AG08395 (cell line): Measurements from ENCODE around the gene MEI1.

ENCODE experiments used
- DNase-seq: peaks from one replicate; pipeline ENCODE4 v3.0.0; 2012; ENCODE audit warnings: mixed read lengths, low spot score

MEI1 gene

DNA sequence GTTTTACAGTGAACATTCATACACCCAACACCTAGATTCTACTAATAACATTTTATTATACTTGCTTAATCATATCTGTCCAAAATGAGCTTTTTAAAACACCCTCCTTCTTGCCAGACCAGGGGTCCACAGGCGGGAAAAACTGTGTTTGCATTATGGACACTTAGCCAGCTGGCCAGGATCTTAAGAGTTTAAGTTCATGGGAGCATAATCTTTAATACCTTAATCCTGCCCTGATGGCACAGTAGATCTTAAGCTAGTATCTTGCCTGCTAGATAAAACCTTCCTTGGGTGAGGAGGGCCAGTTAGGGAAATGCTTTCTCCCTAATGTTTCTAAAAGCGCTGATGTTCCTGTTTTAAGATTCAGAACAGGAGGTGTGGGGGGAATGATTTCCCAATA, 88.0 kb downstream of the MEI1 start:
- DNase-seq, result no peak

DNA sequence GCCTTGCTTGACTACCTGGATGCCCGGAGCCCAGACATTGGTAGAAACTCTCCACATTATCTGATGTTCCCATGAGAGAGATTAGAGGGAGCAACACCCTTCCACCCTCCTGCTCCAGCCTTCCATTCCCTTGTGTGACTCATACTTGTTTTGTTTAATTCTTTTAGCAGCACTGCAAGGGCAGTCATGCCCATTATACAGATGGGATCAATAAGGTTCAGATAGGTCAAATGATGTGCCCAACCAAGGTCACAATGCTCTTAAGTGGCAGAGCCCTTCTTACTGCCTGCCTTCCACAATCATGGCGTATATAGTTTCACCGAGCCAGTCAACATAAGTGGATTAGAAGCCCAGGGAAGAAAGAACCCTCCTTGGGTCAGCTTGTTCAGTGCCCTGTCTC, 94.6 kb downstream of the MEI1 start:
- no peak for DNase-seq

DNA sequence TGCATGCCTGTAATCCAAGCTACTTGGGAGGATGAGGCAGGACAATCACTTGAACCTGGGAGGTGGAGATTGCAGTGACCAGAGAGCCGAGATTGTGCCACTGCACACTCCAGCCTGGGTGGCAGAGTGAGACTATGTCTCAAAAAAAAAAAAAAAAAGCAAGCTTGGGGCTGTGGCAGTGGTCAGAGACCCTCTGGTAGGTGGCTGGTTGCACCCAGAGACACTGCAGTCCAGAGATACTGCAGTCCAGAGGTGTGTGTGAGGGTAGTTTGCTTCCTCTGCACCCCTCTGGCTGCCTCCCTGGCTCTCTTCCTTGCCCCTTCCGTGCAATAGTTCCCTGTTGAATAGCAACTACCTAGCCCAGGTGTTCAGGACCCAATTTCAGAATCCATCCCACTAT, 99.4 kb downstream of the MEI1 start:
- no peak for DNase-seq

DNA sequence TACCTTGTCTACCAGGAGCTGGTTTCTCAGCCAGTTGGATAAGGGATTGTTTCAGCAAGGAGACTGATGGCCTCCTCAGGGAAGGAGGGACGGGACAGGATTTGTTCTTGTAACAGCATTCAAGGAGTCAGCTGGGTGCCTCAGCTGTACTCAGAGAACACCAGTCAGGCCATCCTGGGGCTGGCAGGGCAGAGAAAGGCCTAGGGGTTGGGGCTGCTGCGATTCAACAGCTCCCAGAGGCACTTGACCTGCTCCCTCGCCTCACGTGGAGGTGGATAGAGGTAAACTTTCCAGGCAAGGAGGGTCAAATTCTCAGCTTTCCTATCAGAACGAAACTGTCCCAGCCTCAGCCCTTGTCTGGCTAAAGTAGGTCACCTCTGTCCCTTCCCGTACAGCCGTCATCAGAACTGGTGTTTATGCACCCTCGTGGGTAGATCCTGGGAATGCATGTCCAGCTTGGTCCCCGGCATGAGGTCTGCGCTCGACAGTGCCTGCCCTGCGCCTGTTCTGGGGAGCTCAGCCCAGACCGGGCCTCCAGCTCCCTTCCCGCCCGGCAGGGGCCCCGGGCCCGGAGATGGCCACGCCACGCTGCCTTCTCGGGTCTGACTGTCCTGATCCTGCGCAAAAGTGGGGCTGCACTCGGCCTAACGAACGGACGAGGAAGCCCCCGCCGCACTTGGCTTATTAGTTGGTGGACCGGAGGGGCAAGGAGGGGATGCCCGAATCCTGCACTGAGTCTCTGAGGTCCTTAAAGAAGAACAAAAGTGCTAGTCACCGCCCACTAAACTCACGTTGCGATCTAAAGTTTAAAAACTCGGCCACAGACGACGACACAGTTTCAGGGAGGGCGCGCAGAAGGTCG, 100.4 kb downstream of the MEI1 start:
- DNase-seq, result peak; percentile 53

DNA sequence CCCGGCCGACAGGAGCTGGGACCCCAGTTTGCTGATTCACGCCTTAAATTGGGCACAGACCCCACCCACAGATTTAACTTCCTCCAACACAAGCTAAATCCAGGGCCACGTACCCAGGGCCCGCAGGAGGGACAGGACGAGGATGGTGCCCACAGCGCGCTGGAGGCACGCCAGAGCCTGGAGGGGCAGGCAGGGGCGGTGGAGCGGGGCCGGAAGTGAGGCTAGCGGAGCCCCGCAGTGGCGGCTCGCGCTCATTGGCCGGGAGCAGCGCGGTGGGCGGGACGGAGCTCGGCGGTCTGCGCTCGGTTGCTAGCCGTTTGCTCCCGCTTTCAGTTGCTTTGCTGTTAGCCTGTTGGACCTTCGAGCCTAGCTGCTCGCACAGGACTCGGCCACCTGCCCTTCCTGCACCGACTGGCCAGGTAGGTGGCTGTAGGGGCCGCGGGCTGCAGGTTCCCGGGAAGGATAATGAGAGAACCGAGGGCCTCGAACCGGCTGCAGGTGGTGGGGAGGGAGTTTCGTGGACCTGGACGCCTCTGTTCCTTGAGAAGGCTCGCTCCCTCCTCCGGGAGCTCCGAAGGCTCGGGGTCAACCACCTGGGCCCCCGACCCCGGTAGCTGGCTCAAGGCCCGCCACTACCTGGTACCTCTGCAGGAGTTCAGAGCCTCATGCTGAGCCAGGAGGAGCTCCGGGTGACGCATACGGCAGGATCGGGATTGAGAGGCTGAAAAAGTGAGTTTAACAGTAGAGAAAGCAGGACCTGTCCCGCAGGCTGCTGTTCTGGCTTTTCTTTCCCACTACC, 101.2 kb downstream of the MEI1 start, which contains the start of gene CCDC134:
Gene CCDC134 (plus strand): TSS at position 332 of the 799 bp plus-strand sequence. CDS start 8,212 bp downstream, outside the sequence.
- peak; percentile 97 for DNase-seq

DNA sequence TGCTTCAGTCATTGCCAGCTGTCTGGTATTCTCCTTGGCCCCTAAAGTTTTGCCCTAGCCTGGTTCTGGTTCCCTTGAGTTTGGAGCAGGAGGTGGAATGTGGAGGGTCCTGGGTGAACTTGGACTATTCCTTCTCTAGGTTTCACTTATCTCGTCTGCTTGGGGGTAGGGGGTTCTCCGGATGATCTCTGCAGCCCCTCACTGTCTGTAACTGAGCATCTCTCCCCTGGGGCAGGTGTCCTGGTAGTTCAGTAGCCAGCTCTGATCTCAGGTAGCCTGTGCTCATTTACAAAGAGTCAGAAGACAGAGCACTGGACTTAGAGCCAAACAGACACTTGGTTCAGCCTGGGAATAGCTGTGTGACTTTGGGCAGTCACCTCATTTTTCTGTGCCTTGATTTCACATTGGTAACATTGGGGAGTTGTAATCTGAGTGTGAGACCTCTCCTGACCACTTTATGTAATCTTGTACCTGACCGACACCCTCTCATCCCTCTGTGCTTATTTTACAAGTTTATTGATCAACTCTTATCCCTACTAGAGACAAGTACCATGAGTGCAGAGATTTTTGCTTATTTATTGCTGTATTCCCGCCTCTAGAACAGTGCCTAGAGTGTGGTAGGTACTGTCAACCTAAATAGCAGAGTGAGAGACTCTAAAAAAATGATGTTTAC, 102.0 kb downstream of the MEI1 start:
- no peak for DNase-seq

DNA sequence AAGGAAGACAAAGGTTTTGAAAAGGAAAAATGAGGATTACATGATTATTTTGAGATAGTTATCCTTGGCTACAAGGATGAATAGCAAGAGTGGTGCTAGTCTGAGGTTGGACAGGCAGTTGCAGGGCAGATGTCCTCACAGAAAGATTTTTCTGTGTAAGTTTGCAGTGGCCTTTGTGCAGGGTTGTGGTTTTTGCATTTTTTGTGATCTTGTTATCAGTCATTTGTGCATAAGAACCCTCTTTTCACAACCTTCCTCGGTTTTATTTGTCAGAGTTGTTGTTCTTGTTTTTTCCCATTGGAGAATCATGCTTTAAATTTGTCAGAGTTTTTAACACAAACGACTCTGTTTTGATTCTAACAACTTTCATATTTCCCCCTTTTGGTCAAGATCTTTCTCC, 102.6 kb downstream of the MEI1 start:
- DNase-seq, result no peak

DNA sequence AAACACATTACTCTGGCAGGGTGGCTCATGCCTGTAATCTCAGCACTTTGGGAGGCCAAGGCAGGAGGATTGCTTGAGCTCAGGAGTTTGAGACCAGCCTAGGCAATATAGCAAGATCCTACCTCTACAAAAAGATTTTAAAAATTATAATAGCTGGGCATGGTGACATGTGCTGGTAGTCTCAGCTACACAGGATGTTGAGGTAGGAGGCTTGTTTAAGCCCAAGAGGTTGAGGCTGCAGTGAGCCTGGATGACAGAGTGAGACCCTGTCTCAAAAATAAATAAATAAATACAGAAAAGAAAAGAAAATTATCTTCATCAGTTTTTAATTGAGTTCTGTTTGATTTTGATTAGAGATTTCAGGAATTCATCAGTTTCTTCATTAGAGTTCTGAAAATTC, 106.3 kb downstream of the MEI1 start:
- no peak for DNase-seq

DNA sequence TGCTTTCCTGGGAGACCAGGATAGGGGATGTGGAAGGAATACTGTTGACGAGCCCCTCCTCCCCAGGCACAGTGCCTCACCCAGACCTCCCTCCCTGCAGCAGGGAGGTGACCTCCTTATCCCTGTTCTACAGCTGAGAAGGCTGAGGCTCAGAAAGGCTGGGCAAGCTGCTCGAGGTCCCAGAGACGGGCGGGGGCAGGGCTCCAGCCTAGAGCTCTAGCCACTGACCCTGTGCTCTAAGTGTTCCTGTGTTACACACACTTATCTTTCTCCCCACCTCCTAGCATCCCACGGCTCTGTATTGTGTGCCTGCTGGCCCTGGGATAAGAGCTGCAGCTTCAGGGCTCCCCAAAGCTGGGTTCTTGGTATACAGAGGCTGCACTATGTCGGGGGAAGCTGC, 109.1 kb downstream of the MEI1 start:
- DNase-seq, result no peak

DNA sequence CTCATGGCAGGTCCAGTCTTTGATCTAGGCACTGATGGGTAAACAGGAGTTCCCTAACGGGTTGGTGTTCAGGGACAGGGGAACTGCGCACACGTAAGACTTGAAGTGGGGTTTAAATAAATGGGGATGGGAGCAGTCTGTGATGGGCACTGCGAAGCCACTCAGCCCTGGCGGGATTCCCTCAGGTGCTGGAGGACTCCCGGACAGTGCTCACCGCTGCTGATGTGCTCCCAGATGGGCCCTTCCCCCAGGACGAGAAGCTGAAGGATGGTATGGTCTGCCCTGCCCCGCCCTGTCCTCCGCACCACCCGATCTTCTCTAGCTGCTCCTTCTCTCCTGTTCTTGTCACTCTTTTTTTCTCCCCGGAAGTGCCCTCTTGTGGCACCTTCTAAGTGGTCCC, 110.7 kb downstream of the MEI1 start:
- DNase-seq, result no peak

DNA sequence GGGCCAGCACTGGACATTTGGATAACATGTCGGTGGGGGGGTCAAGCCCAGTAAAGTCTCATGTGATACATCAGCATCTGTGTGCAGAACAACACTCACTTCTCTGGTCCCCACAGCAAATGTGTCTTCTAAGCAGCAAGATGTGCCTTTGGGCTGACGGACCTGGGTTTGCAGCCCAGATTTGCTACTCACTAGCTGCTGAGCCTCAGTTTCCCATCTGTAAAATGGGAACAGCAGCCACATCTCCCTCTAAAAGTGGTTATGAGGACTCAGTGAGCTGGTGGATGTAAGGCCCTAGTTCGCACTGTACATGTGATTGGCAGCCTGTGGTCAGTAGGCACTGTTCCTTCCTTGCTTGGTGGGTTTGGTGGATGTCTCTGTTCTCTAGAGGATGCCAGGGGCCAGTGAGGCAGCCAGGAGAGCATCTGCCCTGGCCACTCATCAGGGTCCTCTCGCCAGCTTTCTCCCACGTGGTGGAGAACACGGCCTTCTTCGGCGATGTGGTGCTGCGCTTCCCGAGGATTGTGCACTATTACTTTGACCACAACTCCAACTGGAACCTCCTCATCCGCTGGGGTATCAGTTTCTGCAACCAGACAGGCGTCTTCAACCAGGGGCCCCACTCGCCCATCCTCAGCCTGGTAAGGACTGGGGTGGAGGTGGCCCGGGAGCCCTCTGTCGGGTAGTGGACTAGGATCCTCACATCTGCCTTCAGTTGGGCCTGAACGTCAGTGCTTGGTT, 113.7 kb downstream of the MEI1 start:
- DNase-seq, result no peak

DNA sequence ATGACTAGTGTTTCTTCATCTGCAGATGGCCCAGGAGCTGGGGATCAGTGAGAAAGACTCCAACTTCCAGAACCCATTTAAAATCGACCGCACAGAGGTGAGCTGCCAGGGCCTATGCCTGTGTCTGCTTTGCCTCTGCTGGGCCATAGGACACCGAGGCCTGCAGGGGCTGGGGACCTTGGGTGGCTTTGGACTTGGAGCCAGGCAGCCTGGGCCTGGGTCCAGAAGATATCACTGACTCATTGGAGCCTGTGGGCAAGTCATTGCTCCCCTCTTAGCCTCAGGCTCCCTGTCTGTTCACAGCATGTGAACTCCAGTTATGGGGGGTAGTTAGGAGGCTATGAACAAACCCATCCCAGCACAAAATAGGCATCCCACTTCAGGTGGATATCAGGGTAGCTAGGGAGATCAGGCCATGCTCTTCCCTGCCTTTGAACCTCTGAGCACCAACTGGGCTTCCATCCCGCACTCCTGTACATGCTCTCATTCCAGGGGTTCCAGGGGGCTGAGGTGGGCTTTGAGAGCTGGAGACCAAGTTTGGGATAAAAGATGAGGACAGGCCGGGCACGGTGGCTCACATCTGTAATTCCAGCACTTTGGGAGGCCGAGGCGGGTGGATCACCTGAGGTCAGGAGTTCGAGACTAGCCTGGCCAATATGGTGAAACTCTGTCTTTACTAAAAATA, 114.6 kb downstream of the MEI1 start:
- DNase-seq, result no peak

DNA sequence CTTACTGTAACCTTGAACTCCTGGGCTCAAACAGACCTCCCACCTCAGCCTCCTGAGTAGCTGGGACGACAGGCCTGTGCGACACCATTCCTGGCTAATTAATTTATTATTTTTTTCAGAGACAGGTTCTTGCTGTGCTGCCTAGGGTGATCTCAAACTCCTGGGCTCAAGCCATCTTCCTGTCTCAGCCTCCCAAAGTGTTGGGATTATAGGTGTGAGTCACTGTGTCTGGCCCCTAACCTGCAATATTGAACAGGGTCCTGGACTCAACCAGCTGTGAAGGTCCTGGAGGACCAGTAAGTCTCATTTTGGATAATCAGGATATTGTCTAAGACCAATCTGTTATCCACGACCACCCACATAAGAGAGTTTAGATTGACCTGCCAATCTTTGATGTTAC, 116.4 kb downstream of the MEI1 start:
- DNase-seq, result no peak

DNA sequence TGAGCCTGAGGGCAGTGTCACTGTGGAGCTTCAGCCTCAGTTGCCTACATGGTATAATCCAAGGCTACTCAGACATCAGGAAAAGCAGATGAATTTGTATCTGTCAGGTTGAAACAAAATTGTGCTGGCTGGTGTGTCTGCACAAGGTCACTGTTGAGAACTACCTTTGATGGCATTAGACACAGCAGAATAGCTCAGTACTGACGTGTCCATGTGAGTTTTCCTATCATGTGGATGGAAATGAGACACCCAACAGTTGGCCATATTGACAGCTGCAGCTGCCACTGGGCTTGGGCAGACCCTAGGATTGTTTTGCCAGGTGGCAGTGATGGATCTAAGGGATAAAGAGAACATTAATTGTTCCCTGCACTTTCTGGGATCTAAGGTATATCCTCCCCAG, 116.9 kb downstream of the MEI1 start:
- DNase-seq, result no peak

DNA sequence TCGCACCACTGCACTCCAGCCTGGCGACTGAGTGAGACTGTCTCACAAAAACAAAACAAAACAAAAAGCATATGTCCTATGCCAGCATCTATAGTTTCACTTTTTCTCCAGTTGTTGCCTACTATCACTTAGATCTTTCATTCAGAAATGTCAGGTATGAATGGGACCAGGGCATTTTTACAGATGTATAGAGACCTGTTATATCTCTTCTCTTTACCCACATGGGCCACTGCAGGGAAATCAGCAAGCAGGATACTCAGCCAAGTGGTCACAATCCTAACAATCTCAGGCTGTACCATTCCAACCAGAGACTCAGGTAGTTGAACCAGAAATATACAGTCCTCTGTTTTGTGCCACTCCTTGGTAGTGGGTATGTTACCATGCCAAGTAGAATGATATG, 117.6 kb downstream of the MEI1 start:
- DNase-seq, result no peak

DNA sequence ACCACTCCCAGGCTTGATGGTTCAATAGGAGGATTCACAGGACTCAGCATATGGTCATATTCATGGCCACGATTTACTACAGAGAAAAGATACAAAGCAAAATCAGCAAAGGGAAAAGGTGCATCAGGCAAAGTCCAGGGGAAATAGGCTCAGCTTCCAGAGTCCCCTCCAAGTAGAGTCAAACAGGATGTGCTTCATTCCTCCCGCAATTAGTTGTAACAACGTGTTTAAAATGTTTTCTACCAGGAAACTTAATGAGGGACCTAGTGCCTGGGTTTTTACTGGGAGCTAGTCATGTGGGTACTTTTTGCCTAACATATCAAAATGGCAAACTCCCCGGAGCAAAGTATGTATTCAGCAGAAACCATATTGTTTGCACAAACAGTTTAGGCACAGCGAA, 118.7 kb downstream of the MEI1 start:
- no peak for DNase-seq

DNA sequence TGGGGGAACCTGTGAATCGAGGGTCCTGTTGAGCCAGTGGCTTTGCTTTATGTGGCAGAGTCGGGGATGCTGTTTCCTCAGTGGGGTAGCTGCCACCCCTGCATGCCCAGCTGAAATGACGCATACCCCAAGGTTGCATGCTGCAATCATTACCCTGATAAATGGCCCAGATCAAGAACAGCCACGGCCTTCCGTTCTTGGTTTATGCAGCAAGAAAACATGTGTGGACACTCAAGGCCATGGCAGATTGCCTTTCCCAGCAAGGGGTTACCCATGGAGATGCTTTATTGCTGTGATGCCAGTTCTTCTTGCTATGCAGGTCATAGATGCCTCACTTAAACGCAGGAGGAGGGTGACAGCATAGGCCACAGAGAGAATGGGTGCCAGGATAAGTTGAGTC, 119.3 kb downstream of the MEI1 start:
- no peak for DNase-seq

DNA sequence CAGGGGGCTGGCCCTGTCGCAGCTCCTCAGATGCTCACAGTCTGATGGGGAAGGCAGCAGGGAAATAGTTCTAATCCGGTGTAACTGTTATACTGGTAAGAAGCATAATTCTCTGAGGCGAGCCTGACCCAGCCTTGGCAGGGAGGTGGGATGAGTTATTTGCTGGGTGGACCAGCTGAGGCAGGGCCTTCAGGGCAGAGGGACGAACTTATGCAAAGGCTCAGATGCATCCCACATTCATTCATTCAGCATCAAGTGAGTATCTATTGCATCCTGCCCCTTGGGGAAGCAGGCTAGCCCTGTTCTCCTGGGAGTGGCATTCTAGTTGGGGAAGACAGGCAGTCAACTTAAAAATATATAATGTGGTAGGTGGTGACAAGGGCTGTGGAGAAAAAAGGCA, 120.0 kb downstream of the MEI1 start:
- DNase-seq, result no peak

DNA sequence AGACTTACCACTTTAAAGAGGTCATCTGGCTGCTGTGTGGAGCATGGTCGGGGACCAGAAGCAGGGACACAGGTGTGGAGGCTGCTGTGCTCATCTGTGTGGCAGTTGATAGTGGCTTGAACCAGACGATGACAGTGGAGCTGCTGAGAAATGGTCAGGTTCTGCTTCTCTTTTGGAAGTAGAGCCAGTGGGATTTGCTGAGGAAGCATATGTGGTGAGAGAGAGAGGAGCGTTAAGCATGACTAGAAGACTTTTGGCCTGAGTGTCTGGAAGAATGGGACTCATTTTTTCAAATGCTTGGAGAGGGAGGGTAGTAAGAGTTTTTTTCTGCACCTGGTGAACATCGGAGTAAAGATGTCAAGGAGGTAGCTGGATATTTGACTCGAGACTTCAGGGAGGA, 121.1 kb downstream of the MEI1 start:
- no peak for DNase-seq

DNA sequence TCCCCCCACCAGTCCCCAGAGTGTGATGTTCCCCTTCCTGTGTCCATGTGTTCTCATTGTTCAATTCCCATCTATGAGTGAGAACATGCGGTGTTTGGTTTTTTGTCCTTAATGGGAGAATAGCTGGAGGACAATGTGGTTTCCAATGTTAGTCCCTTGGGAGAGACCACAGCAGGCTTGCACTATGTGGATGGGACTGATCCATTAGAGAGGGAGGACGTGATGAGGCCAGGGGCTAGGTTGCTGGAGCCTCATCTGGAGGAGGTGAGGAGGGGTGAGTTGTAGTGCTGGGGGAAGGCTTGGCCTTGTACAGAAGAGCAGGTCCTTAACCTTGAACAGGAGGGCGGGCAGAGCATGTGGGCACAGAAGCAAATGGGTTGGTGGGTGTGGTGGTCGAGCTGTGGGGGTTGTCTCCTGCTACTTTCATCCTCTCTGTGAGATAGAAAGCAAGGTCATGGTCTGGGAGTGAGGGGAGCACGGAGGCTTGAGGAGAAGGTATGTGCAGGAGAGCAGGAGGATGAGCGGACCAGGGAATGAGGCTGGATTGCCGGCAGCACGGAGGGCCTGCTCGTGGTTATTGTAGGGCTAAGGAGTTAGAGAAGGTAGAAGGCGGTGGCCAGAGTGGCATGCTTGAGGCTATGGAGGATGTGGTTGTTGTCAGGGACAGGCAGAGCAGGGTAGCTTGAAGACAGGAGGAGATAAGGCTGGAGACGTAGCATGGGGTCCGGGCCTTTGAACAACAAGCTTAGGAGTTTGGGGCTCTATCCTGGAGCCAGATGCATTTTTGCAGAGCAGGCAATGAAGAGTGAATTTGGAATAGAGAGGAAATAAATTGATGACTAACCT, 122.4 kb downstream of the MEI1 start:
- DNase-seq, result no peak
